HL-60 (cell line): Measurements from ENCODE around the gene PDE1C.

Source experiments
- GABPA ChIP-seq: IDR thresholded peaks from 2 replicates; pipeline ENCODE4 v1.6.1; 2012; ENCODE audit warnings: low read depth
- POLR2AphosphoS5 ChIP-seq: IDR thresholded peaks from 2 replicates; pipeline ENCODE4 v1.6.1; 2012; ENCODE audit warnings: low read depth
- SPI1 ChIP-seq: IDR thresholded peaks from 2 replicates; pipeline ENCODE4 v1.6.1; 2012; ENCODE audit warnings: low read depth, mild to moderate bottlenecking, borderline replicate concordance
- TF ChIP-seq, protein P1 (sequence below): IDR thresholded peaks from one replicate; pipeline ENCODE4 v1.5.1; 2011; ENCODE audit warnings: low read length, control low read depth, inconsistent platforms; ENCODE audit not compliant: insufficient read depth
- TF ChIP-seq, protein P2 (sequence below): IDR thresholded peaks from 2 replicates; pipeline ENCODE4 v1.6.1; 2012; ENCODE audit warnings: low read depth; ENCODE audit not compliant: insufficient replicate concordance

DNA sequence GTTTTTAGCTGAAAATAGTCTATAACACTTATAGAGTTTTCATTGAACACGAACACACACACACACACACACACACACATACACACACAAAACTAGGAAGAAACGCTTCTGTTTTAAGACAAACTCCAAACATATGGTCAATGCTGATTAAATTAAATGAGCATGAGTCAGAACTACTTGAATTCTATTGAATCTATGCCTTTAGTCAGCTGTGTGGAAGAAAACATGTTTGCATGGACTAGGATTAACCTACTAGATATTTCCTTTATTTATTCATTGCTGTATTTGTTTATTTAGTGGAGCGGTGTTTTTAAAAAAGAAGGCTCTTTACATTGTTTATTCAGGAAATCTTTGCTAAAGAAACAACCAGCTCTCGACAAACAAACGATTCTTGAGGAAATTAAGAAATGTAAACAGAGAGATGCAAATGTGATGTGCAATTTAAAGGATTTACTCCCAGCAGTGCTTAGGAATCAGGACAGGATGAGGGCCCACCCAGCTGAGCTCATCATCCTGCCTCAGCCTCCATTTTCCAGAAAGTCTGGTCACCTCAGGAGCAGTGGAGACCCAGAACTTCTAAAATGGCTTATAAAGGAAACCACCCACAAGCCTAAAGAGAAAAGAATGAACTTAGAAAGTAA lies 83.2 kb downstream of the PDE1C start:
- TF ChIP-seq, protein P1, sequence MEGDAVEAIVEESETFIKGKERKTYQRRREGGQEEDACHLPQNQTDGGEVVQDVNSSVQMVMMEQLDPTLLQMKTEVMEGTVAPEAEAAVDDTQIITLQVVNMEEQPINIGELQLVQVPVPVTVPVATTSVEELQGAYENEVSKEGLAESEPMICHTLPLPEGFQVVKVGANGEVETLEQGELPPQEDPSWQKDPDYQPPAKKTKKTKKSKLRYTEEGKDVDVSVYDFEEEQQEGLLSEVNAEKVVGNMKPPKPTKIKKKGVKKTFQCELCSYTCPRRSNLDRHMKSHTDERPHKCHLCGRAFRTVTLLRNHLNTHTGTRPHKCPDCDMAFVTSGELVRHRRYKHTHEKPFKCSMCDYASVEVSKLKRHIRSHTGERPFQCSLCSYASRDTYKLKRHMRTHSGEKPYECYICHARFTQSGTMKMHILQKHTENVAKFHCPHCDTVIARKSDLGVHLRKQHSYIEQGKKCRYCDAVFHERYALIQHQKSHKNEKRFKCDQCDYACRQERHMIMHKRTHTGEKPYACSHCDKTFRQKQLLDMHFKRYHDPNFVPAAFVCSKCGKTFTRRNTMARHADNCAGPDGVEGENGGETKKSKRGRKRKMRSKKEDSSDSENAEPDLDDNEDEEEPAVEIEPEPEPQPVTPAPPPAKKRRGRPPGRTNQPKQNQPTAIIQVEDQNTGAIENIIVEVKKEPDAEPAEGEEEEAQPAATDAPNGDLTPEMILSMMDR = no peak
- no peak for TF ChIP-seq GABPA
- TF ChIP-seq POLR2AphosphoS5 = no peak
- TF ChIP-seq, protein P2, sequence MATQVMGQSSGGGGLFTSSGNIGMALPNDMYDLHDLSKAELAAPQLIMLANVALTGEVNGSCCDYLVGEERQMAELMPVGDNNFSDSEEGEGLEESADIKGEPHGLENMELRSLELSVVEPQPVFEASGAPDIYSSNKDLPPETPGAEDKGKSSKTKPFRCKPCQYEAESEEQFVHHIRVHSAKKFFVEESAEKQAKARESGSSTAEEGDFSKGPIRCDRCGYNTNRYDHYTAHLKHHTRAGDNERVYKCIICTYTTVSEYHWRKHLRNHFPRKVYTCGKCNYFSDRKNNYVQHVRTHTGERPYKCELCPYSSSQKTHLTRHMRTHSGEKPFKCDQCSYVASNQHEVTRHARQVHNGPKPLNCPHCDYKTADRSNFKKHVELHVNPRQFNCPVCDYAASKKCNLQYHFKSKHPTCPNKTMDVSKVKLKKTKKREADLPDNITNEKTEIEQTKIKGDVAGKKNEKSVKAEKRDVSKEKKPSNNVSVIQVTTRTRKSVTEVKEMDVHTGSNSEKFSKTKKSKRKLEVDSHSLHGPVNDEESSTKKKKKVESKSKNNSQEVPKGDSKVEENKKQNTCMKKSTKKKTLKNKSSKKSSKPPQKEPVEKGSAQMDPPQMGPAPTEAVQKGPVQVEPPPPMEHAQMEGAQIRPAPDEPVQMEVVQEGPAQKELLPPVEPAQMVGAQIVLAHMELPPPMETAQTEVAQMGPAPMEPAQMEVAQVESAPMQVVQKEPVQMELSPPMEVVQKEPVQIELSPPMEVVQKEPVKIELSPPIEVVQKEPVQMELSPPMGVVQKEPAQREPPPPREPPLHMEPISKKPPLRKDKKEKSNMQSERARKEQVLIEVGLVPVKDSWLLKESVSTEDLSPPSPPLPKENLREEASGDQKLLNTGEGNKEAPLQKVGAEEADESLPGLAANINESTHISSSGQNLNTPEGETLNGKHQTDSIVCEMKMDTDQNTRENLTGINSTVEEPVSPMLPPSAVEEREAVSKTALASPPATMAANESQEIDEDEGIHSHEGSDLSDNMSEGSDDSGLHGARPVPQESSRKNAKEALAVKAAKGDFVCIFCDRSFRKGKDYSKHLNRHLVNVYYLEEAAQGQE = no peak
- no peak for TF ChIP-seq SPI1
